ENCODE data around the gene MRPS6.

MRPS6 gene

GRCh38 chr21:34094949-34095348 lies 21.6 kb downstream of the MRPS6 start:
- TF ChIP-seq CTCF (IDR thresholded peaks at IDR 0.05; ENCODE audit: low read depth, low read length): no peak
- peaks cover 12% of the 10 kb centered on the region for H3K36me3 ChIP-seq
- no peaks in the 10 kb centered on the region for H3K9me3 ChIP-seq (ENCODE audit: severe bottlenecking)
- H3K27ac ChIP-seq: no peak overlapping the region
- H3K4me3 ChIP-seq (ENCODE audit: low read depth, low read length): no peak overlapping the region
- H3K27me3 ChIP-seq (ENCODE audit: insufficient read depth, low read depth, severe bottlenecking): no peaks in the 10 kb centered on the region
- no peak for DNase-seq

GRCh38 chr21:34097442-34097841 lies 24.1 kb downstream of the MRPS6 start:
- no peak overlapping the region for H3K4me3 ChIP-seq (ENCODE audit: low read depth, low read length)
- no peak for DNase-seq
- no peak for TF ChIP-seq CTCF (IDR thresholded peaks at IDR 0.05; ENCODE audit: low read depth, low read length)
- H3K27ac ChIP-seq: no peak overlapping the region
- no peaks in the 10 kb centered on the region for H3K27me3 ChIP-seq (ENCODE audit: insufficient read depth, low read depth, severe bottlenecking)
- no peaks in the 10 kb centered on the region for H3K9me3 ChIP-seq (ENCODE audit: severe bottlenecking)
- H3K36me3 ChIP-seq: peaks cover 12% of the 10 kb centered on the region

- Histone ChIP-seq H3K9me3 (ENCODE audit: severe bottlenecking) (no peaks in the 10 kb centered on the region), H3K4me3 (ENCODE audit: low read depth, low read length) (no peak overlapping the region), H3K27ac (no peak overlapping the region), H3K36me3 (peaks cover 11% of the 10 kb centered on the region), H3K27me3 (ENCODE audit: insufficient read depth, low read depth, severe bottlenecking) (no peaks in the 10 kb centered on the region)
- DNase-seq: no peak
- no peak for TF ChIP-seq CTCF (IDR thresholded peaks at IDR 0.05; ENCODE audit: low read depth, low read length)
These were observed 27.0 kb downstream of the MRPS6 start for GRCh38 chr21:34100337-34100736.

- Histone ChIP-seq H3K27ac (no peak overlapping the region), H3K27me3 (ENCODE audit: insufficient read depth, low read depth, severe bottlenecking) (no peaks in the 10 kb centered on the region), H3K4me3 (ENCODE audit: low read depth, low read length) (no peak overlapping the region), H3K9me3 (ENCODE audit: severe bottlenecking) (no peaks in the 10 kb centered on the region), H3K36me3 (peaks cover 7% of the 10 kb centered on the region)
- no peak for TF ChIP-seq CTCF (IDR thresholded peaks at IDR 0.05; ENCODE audit: low read depth, low read length)
- DNase-seq: no peak
These were observed 27.4 kb downstream of the MRPS6 start for GRCh38 chr21:34100790-34101189.

GRCh38 chr21:34105947-34106541 lies 32.7 kb downstream of the MRPS6 start:
- no peak for DNase-seq
- Histone ChIP-seq H3K9me3 (ENCODE audit: severe bottlenecking) (no peaks in the 10 kb centered on the region), H3K27me3 (ENCODE audit: insufficient read depth, low read depth, severe bottlenecking) (no peaks in the 10 kb centered on the region), H3K4me3 (ENCODE audit: low read depth, low read length) (no peak overlapping the region), H3K36me3 (no peaks in the 10 kb centered on the region), H3K27ac (no peak overlapping the region)
- no peak for TF ChIP-seq CTCF (IDR thresholded peaks at IDR 0.05; ENCODE audit: low read depth, low read length)

GRCh38 chr21:34107606-34108005 lies 34.2 kb downstream of the MRPS6 start:
- no peaks in the 10 kb centered on the region for H3K36me3 ChIP-seq
- no peaks in the 10 kb centered on the region for H3K9me3 ChIP-seq (ENCODE audit: severe bottlenecking)
- H3K27ac ChIP-seq: no peak overlapping the region

More at GRCh38 chr21:34107606-34108005, 34.2 kb downstream of the MRPS6 start:
- DNase-seq: no peak
- TF ChIP-seq CTCF (IDR thresholded peaks at IDR 0.05; ENCODE audit: low read depth, low read length): no peak
- no peaks in the 10 kb centered on the region for H3K27me3 ChIP-seq (ENCODE audit: insufficient read depth, low read depth, severe bottlenecking)
- H3K4me3 ChIP-seq (ENCODE audit: low read depth, low read length): no peak overlapping the region
